Activated CD4-positive, CD25-positive, alpha-beta regulatory T cell treated with anti-CD3 and anti-CD28 coated beads, Interleukin-2, amount 50 U/mL, for 72 hours (primary cell): Measurements from ENCODE around the gene ZBTB34.
A peak's percentile ranks its signal among the peaks of the same experiment; 100 is the strongest.

Experiments used
- DNase-seq: peaks from one replicate; pipeline ENCODE4 v3.0.0; 2021

ZBTB34 gene

GRCh38 chr9:126880226-126880946 is 19.9 kb downstream of the ZBTB34 start:
- no peak for DNase-seq

DNA sequence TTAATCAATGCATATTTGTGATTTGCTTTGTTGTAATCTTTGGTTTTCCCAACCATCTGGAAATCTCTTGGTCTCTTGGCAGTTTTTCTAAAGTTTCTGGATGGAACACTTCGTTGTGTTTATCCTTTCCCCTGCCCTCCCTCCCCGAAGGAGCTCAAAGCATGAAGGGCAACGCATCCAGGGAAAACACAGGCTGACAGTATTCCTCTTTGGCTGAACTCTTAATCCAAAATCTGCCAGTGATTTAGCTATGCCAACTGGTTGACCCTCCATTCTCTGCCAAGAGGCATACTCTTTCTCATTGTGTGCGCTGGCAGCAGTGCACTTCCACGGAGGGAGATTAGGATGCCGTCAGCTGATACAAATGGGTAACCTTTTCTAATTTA is 20.5 kb downstream of the ZBTB34 start:
- DNase-seq, result no peak

GRCh38 chr9:126882746-126883145 is 22.3 kb downstream of the ZBTB34 start:
- no peak for DNase-seq

DNA sequence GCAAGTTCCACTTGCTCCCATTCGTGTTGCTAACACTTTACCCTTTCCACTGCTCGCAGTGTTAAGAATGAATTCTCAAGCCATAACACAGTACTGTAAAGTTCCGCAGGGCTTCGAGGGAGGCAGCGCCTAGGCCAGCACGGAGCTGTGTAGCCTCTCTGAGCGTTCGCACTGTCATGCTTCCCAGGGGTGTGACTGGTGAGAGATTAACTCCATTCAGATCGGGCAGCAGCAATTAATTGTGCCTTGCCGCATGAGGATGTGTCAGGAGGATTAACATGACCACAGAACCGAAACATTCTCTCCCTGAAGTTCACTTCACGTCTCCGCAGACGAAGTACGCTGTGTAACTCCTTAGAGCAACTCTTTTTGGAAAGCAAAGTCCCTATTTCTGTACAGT is 23.2 kb downstream of the ZBTB34 start:
- DNase-seq, result no peak

GRCh38 chr9:126885131-126885641 is 24.7 kb downstream of the ZBTB34 start:
- DNase-seq, result no peak

GRCh38 chr9:126886034-126886822 is 25.8 kb downstream of the ZBTB34 start:
- DNase-seq, result no peak

- no peak for DNase-seq
Observed at GRCh38 chr9:126886897-126887296, 26.5 kb downstream of the ZBTB34 start.

GRCh38 chr9:126891676-126892075 is 31.2 kb downstream of the ZBTB34 start:
- DNase-seq, result no peak

GRCh38 chr9:126893079-126893478 is 32.6 kb downstream of the ZBTB34 start:
- DNase-seq, result no peak

DNA sequence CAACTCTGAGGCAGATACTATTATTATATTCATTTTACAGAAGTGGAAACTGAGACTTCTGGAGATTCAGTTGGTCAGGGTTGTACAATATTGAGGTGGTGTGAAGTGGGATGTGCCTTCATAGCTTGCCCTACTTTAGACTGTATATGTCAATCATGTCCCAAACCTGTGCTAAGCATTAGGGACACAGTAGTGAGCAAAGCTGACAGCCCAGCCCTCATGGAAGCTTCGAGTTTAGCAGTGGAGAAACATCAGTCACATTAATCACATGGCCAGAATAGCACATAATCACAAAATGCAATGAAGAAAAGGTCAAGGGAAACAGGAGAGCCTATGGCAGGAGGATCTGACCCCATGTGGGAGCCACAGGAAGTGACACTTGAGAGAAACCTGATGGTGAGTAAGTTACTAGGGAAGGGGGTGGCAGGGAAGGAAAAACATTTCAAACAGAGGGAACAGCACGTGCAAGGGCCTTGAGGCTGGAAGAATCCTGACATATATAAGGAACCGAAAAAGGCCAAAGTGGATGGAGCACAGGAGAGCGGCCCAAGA is 33.7 kb downstream of the ZBTB34 start:
- DNase-seq, result no peak

DNA sequence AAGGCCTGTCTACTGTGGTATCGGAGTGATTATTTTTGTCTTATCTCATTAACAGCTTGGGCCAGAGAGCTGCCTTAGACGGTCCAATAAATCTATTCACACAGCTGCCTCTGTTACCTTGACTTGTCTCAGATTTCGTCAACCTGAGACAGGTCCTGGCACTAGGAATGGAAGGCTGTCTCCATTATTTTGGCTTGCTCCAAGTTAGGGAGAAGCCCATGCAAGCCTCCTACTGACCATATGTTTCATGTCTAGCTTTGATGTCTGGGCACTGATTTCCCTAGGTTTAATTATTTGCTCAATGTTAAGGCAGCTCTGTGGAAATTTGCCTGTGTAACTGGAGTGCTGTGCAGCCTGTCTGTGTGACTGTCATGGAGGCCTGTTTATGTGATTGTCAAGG is 41.8 kb downstream of the ZBTB34 start:
- no peak for DNase-seq

DNA sequence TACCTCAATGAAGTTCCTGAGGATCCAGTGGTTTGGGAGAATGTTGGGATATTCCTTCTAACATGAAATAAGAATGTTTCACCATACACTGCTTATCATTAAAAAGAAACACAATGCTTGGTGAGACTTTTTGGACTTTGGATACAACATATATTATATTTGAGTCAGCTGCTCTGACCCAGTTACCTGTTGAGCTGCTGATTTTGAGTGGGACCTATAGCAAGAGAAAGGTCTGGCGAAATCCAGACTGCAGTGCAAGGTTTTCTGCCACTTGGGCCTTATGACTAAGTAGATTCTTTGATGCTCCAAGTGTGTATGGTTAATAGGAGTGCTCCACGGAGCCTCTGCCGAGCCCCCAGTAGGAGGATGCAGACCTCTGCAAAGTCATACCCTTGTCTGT is 44.1 kb downstream of the ZBTB34 start:
- no peak for DNase-seq

DNA sequence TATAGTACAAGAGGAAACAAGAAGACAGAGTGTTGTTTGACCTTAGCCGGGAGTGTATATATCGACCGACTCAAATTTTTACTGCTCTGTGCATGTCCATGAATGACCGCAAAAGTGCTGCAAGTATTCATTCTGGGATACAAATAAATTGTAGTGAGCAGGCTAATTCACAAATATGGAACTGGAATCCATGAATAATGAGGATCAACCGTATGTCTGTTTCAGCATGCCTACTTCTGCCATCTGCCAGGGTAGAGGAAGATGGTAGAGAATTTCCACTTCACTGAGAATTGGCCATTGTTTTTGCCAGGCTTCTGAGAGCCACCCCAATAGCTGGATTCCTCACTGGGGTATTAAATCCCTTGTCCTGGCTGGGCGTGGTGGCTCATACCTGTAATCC is 45.7 kb downstream of the ZBTB34 start:
- no peak for DNase-seq

DNA sequence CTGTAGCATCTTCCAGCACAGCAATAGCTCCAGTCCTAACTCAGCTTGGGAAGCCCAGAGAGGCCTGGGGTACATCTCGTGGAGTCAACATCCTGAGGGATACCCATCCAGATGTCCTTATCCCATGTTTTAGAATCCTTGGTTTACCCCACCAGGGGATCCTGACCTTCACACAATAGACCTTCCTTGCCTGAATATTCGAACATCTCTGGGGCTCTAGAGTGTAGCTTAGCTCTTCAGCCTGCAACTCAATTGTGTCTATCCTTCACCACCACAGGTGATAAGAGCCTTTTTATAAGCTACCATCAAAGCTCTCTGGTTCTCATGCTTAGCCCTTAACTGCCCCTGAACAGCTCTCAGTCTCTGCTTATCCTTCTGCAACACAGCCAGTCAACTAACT is 46.6 kb downstream of the ZBTB34 start:
- no peak for DNase-seq

- DNase-seq, result peak; percentile 89
Observed at GRCh38 chr9:126914458-126915280, 54.2 kb downstream of the ZBTB34 start, which contains the start of gene RALGPS1. Gene RALGPS1 (plus strand): TSS chr9:126914782. CDS start chr9:126962290, 47,508 bp downstream.

- no peak for DNase-seq
Observed at GRCh38 chr9:126915281-126915816, 54.9 kb downstream of the ZBTB34 start.

DNA sequence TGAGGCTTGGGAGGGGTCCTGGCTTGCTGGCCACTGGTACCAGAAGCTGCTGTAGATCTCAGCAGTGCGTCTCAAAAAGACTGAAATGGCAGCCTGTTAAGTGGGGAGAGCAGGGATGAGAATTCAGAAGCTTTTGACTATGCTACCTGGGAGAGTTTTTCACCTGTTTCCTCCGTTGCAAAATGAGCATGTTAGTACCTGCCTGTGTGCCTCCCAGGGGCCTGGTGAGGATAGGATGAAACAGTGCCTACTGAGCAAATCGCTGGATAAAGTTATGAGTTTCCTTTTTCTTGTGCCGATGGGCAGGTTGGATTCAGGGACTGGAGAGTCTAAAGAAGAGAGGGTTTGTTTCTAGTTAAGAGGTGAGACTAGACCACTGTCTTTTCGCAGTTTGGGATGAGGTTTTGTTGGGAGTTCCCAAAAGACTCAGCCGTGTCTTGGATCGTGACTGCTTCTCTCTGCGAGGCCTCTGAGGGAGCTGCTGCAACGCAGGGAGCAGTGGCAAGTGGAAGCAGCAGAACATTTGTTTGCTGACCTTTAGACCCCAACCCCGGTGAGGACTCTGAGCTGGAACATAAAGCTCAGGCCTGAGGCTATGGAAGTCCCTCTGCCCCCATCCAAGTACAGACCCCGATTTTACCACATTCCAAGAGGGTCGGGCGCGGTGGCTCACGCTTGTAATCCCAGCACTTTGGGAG is 55.6 kb downstream of the ZBTB34 start:
- no peak for DNase-seq

DNA sequence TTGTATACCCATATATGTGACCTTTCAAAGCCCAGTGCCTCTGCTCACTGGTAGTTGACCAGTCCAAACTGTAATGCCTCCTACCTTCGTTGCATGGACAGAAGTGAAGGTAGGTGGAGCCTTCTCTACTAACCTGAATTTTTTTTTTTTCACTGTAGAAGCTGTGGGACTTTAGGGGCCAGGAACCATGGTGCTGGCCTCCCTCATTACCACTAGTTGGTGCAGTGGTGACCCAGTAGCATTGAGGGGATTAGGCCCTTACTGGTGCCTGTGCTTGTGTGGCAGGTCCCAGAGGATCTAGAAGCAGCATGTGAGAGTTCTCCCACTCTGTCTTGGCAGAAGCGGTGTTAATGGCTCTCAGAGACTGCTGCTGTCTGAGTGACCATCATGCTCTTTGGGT is 56.5 kb downstream of the ZBTB34 start:
- DNase-seq, result no peak

GRCh38 chr9:126919193-126919592 is 58.8 kb downstream of the ZBTB34 start:
- no peak for DNase-seq

DNA sequence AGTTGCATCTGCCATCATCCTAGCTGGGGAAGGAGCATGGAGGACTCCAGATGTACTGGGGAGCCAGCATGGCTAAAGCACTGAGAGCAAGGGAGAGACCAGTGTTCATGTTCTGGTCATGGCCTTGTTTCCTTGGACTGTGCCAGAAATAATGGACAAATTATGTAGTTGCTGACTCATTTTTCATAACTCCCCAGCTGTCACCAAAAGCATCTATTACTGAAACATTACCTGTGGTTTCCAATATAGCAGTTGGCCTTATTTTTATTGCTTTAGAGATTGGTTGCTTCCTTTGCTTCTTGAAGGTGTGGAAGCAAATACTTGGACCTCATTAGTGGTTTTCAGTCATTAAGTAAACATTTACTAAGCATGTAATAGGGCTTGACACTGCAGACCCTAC is 65.4 kb downstream of the ZBTB34 start:
- DNase-seq, result no peak

DNA sequence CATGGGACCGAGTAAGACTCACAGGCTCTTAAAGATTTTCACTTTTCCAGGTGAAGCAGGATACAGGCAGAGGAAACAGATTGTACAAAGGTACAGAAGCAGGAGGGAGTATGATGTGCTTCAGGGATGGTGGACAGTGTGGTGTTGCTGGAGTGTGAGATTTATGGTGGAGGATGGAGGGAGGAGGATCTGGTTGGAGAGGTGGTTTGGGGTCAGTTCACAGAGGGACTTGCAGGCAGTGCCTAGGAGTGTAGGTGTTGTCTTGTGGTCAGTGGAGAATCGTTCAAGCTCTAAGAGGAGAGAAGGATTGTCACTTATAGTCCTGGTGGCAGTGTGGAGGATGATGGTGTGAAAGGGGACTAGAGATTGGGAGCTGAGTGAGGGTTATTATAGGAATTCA is 65.9 kb downstream of the ZBTB34 start:
- DNase-seq, result no peak

DNA sequence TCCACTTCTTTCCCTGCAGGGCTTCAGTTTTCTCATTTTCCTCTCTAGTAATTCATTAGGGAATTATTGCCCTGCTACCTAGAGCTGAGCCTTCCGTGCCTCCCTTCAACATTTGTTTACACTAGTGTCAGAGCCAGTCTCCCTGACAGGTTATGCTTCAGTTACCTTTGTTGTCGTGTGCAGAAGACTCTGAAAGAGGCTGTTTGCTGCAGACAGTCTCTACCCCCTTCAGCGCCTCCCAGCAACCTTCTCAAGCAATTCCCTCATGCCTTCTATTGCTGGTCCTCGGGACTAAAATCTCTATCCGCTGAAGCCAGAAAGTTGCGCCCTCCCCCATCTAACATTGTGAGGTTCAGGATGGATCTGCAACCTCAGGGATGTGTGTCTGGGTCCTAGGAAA is 67.0 kb downstream of the ZBTB34 start:
- no peak for DNase-seq
